ENCODE results near the gene PTPN20. TPM values are rescaled to one million over a fixed set of nuclear protein-coding genes. Genes with fewer than 3 reads are reported as not detected.
"Not testable (repeated sequence)": the region's sequence is repeated elsewhere in the genome, so short reads cannot be mapped to it uniquely, and the experiment has no call there.

PTPN20 gene
- total and polyA plus RNA-seq, 2 of the 8 experiments (the other 6 are each of a cell fraction or from before 2014, with no cell fraction given): not detected

GRCh38 chr10:46878761-46879160, 32.5 kb upstream of the PTPN20 start:
- H2BK120ac ChIP-seq (replicated peaks; ENCODE audit: low read depth, low read length); H3K4me2 ChIP-seq (ENCODE audit: insufficient read depth in 1 of 2, low read depth in 2 of 2, low read length in 2 of 2); FAIRE-seq; POLR2A ChIA-PET (ENCODE audit: partially characterized antibody); H2BK12ac ChIP-seq (ENCODE audit: low read depth, low read length); H3K27ac ChIP-seq (ENCODE audit: low read depth, low read length); H3K18ac ChIP-seq (ENCODE audit: extremely low read depth, low read length); H4K20me1 ChIP-seq (replicated peaks in 1 of 2; ENCODE audit: control insufficient read depth in 1 of 2, insufficient read depth in 2 of 2, low read length in 2 of 2); H4K8ac ChIP-seq (ENCODE audit: extremely low read depth, insufficient read depth, low read length); H2BK20ac ChIP-seq (ENCODE audit: low read length); H3K9me3 ChIP-seq (ENCODE audit: insufficient read depth in 2 of 2, low read depth in 1 of 2, low read length in 1 of 2); H2AK5ac ChIP-seq (ENCODE audit: low read depth, low read length); H3K27me3 ChIP-seq (replicated peaks in 1 of 4; ENCODE audit: control insufficient read depth in 3 of 4, extremely low read depth in 1 of 4, insufficient read depth in 3 of 4, low read length in 3 of 4); H3K4me1 ChIP-seq (replicated peaks in 1 of 4; ENCODE audit: control insufficient read depth in 3 of 4, insufficient read depth in 4 of 4, low read length in 3 of 4); H2AFZ ChIP-seq (ENCODE audit: low read length); H3K36me3 ChIP-seq (ENCODE audit: control insufficient read depth in 2 of 4, insufficient read depth in 4 of 4, low read length in 3 of 4); H2BK15ac ChIP-seq (ENCODE audit: low read length); H3K79me2 ChIP-seq (ENCODE audit: control insufficient read depth in 1 of 2, insufficient read depth in 2 of 2, low read length in 2 of 2); H2BK5ac ChIP-seq (ENCODE audit: low read depth, low read length); H3K4me3 ChIP-seq (ENCODE audit: extremely low read depth in 1 of 4, insufficient read depth in 2 of 4, low read depth in 3 of 4, low read length in 4 of 4); H3K23me2 ChIP-seq (ENCODE audit: low read depth, low read length); H3K79me1 ChIP-seq (ENCODE audit: low read depth, low read length); CTCF ChIA-PET (ENCODE audit: partially characterized antibody); H3K56ac ChIP-seq (replicated peaks; ENCODE audit: insufficient read length, low read depth, low read length); H3K4ac ChIP-seq (replicated peaks; ENCODE audit: insufficient read length, low read depth, low read length); H3K9ac ChIP-seq (replicated peaks in 1 of 4; ENCODE audit: extremely low read depth in 1 of 4, low read depth in 3 of 4, low read length in 3 of 4); DNase-seq (ENCODE audit: low read depth in 1 of 2, low spot score in 2 of 2); H4K5ac ChIP-seq (ENCODE audit: insufficient read length, low read depth, low read length); H4K91ac ChIP-seq (replicated peaks; ENCODE audit: insufficient read length, low read length); H3K23ac ChIP-seq (ENCODE audit: insufficient read length); H3K14ac ChIP-seq (ENCODE audit: insufficient read length): not testable (repeated sequence)
- 65% methylated on average over 7 of the region's 7 CpGs; no CpG with 5 or more reads in 1 of the 2 experiments for WGBS, 2 experiments (ENCODE audit: extremely low coverage in 1 of 2, insufficient coverage in 1 of 2, insufficient read length in 1 of 2, insufficient replicate concordance in 2 of 2, low coverage in 1 of 2, low lambda C conversion rate in 2 of 2, missing lambda C conversion rate in 1 of 2)
